Frontal cortex (tissue), 4 donors: ENCODE measurements around the gene XG. TPM values are rescaled to one million over a fixed set of nuclear protein-coding genes. Genes with fewer than 3 reads are reported as not detected.
"Not testable (repeated sequence)": the region's sequence is repeated elsewhere in the genome, so short reads cannot be mapped to it uniquely, and the experiment has no call there.

Source experiments
- DNase-seq, 2 donors: peaks; one replicate each; pipeline ENCODE4 v3.0.0; 2012; ENCODE audit warnings: low spot score in 2 of 2
- FAIRE-seq: peaks from 2 replicates; lab custom pipeline; 2012; peaks lifted over from hg19 to GRCh38; lab: Jason Lieb, UNC
- total RNA-seq: library from RNA; depleted of rRNA; stranded (reverse); fragments of >200 nt; gene quantifications from one replicate; pipeline ENCODE4 v1.2.3, GENCODE V29; 2014
- donor health status: control.
- donor health status: control.
- donor health status: control.

Gene XG
- total RNA-seq, 1 donor from 2014 or later: not detected

GRCh38 chrX:2773166-2774055 is 21.6 kb downstream of the XG start:
- DNase-seq: not testable (repeated sequence)

DNA sequence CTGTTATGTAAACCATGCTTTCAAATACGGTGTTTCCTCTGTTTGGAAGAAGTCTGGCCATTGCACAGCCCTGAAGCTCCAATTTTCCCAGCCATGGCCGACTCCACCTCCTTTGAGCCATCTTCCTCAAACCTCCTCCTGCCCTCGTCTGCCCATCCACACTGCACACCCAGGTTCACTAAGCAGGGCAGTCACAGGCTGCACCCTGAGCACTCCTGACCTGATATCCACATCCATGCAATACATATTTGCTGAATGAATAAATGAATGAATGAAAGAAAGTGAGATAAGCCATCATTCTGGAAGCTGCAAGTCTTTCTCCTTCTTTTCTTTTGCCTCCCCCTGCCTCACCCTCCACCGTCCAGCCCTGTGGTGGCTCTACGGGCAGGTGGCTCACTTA is 22.2 kb downstream of the XG start:
- no peak for DNase-seq
- no peak for FAIRE-seq

More at GRCh38 chrX:2773166-2774055, 21.6 kb downstream of the XG start:
- not testable (repeated sequence) for FAIRE-seq

GRCh38 chrX:2774776-2775175 is 22.9 kb downstream of the XG start:
- FAIRE-seq (no peak), DNase-seq (no peak)

DNA sequence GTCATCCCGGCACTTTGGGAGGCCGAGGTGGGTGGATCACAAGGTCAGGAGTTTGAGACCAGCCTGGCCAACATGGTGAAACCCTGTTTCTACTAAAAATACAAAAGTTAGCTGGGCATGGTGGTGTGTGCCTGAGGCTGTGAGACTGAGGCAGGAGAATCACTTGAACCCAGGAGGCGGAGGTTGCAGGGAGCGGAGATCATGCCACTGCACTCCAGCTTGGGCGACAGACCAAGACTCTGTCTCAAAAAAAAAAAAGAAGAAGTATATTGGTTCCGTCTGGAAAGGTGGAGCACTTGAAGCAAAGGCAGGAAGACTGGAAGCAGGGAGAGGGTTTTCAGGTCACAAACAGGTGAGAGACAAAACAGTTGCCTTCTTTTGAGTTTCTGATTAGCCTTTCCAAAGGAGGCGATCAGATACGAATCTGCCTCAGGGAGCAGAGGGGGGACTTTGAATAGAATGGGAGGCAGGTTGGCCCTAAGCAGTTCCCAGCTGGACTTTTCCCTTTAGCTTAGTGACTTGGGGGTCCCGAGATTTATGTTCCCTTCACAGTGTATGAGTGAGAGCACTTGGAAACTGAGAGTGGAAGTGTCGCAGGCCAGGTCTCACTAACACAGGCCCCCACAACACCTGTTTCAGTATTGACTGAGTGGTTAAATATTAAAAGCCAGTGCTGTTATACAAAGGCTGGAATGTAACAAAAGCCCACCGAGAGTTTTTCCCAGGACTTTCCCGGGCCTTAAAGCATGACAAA is 28.8 kb downstream of the XG start:
- not testable (repeated sequence) for FAIRE-seq, DNase-seq

GRCh38 chrX:2781226-2781571 is 29.4 kb downstream of the XG start:
- FAIRE-seq: no peak
- DNase-seq: no peak

- no peak for DNase-seq
Measured at GRCh38 chrX:2781698-2782097, 29.9 kb downstream of the XG start.

GRCh38 chrX:2782171-2782570 is 30.3 kb downstream of the XG start:
- no peak for DNase-seq
- FAIRE-seq: no peak

More at GRCh38 chrX:2781698-2782097, 29.9 kb downstream of the XG start:
- FAIRE-seq: no peak

DNA sequence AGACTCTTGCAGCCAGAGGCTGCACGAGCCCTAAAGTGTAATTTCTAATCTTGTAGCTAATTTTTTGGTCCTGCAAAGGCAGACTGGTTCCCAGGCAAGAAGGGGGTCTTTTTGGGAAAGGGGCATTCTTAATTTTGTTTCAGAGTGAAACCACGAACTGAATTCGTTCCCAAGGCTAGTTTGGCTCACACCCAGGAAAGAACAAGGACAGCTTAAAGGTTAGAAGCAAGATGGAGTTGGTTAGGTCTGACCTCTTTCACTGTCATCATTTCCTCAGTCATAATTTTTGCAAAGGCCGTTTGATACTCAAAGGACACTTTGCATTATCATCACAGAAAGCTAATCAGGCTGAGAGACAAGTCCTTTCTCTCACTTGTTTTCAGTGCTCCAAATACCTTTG is 30.9 kb downstream of the XG start:
- FAIRE-seq (no peak), DNase-seq (no peak)

- FAIRE-seq: no peak
- no peak for DNase-seq
Measured at GRCh38 chrX:2784026-2784425, 32.2 kb downstream of the XG start.

DNA sequence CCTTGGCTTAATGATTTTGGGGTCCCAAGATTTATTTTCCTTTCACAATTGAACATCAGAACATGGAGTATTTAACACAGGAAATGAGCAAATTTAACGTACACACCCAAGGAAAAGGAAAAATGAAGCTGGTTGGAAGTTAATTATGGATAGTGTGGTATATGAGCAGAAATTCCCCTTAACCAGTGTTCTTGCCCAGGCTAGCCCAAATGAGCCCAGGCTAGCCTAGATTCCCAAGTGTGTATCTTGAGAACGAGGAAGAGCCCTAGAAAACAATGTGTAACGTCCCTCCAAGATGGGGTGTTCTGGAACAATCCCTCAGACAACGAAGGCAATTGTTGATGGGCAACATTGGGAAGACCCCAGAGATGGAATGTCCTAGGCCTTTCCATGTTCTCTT is 33.7 kb downstream of the XG start:
- FAIRE-seq: no peak

DNA sequence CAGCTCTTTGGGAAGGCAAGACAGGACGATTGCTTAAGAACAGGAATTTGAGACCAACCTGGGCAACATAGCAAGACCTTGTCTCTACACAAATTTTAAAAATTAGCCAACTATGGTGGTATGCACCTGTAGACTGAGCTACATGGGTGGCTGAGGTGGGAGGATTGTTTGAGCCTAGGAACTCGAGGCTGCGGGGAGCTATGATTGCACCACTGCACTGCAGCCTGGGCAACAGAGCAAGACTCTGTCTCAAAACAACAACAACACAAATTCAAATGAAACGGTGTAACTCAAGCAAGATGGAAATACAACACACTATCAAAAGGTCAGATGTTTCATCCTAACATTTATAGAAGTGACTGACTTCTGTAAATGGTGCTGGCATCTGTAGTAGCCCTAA is 37.1 kb downstream of the XG start:
- DNase-seq (no peak), FAIRE-seq (no peak)

More for the DNA sequence above, 33.7 kb downstream of the XG start:
- no peak for DNase-seq

- FAIRE-seq (peak; percentile 6), DNase-seq (no peak)
Measured at GRCh38 chrX:2789569-2789968, 37.7 kb downstream of the XG start.

DNA sequence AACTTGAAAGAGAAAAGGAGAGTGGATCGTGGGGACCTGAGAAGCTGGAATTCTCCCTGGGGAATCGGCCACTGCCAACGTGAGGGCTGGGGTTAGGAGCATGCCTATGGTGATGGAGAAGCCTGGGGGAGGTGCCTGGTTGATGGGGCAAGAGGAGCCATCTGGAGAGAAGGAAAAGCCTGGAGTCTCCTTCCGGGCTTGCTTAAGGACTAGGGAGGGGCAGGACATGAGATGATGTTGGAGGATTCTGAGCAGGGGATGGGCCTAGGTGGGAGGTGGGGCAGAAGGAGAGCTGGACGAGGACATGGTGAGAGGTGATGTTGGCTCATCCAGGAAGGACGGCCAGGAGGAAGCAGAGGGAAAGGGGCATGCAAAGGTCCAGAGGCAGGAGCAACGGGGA is 41.9 kb downstream of the XG start:
- no peak for FAIRE-seq
- DNase-seq: no peak

DNA sequence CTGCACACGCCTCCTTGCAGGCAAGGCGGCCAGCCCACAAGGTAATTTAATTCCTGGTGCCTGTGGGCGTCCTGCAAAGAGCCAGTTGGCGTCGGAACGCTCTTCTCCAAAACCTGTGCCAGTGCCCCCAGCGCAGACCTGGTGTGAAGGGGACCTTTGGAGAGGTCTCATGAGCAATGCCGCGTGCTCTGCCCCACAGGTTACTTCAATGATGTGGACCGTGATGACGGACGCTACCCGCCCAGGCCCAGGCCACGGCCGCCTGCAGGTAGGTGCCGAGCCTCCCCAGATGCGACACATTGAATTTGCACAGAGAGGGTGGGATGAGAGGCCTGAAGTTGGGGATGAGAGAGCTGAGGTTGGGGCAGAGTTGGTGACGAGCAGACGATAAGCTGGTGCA is 42.5 kb downstream of the XG start:
- FAIRE-seq (no peak), DNase-seq (no peak)

GRCh38 chrX:2796808-2797207 is 45.0 kb downstream of the XG start:
- DNase-seq, FAIRE-seq: not testable (repeated sequence)

- FAIRE-seq (no peak), DNase-seq (no peak)
Measured at GRCh38 chrX:2799369-2799768, 47.5 kb downstream of the XG start.

- not testable (repeated sequence) for FAIRE-seq, DNase-seq
Measured at GRCh38 chrX:2799980-2800379, 48.1 kb downstream of the XG start.

- FAIRE-seq: no peak
Measured at GRCh38 chrX:2801223-2801622, 49.4 kb downstream of the XG start.

GRCh38 chrX:2802376-2803090 is 50.7 kb downstream of the XG start:
- not testable (repeated sequence) for FAIRE-seq

More at GRCh38 chrX:2801223-2801622, 49.4 kb downstream of the XG start:
- DNase-seq: no peak

GRCh38 chrX:2803486-2803885 is 51.6 kb downstream of the XG start:
- not testable (repeated sequence) for DNase-seq, FAIRE-seq

More at GRCh38 chrX:2802376-2803090, 50.7 kb downstream of the XG start:
- DNase-seq: not testable (repeated sequence)
